CD4-positive, alpha-beta T cell (primary cell): ENCODE measurements around the gene CDC42SE2. TPM values are rescaled to one million over a fixed set of nuclear protein-coding genes. Genes with fewer than 3 reads are reported as not detected.

Source experiments
- ATAC-seq: fragments of 200-7000 bp; cut with Tn5 transposase; one replicate; pipeline ENCODE4 v1.10.0; 2022; ENCODE audit warnings: mild to moderate bottlenecking; ENCODE audit not compliant: poor library complexity
- CTCF ChIA-PET: fragments of 350-600 bp; sonication (Branson Sonifier 250); formaldehyde crosslinking; loops from one replicate; lab custom pipeline; 2021; ENCODE audit warnings: antibody characterized with exemption, inconsistent platforms; lab: Charles Lee
- POLR2A ChIA-PET: fragments of 350-600 bp; sonication (Branson Sonifier 250); formaldehyde crosslinking; loops from one replicate; lab custom pipeline; 2021; ENCODE audit warnings: antibody characterized with exemption, inconsistent platforms; lab: Charles Lee
- DNase-seq, 14 experiments: peaks; one replicate each; pipeline ENCODE4 v3.0.0-alpha.2; 2013 to 2020; ENCODE audit warnings: mixed read lengths in 2 of 14
- H3K27ac ChIP-seq, 2 donors: one replicate each; pipeline versions ENCODE4 v1.5.1 to v1.7.0; 2013; ENCODE audit warnings: low read length in 2 of 2, low read depth in 1 of 2, mild to moderate bottlenecking in 1 of 2
- H3K27me3 ChIP-seq, 2 experiments: 1 replicate in 1 of 2; 2 replicates in 1 of 2; pipeline versions ENCODE4 v1.6.1 to v1.7.0; 2013; ENCODE audit warnings: low read length in 2 of 2, control low read depth in 1 of 2, mild to moderate bottlenecking in 1 of 2, moderate library complexity in 1 of 2; ENCODE audit not compliant: insufficient read depth in 2 of 2, control insufficient read depth in 1 of 2
- H3K36me3 ChIP-seq: one replicate; pipeline ENCODE4 v1.6.1; 2013; ENCODE audit warnings: low read length, control low read depth; ENCODE audit not compliant: insufficient read depth
- H3K4me1 ChIP-seq: one replicate; pipeline ENCODE4 v1.6.1; 2013; ENCODE audit warnings: low read length, control low read depth; ENCODE audit not compliant: insufficient read depth
- H3K4me3 ChIP-seq: one replicate; pipeline ENCODE4 v1.5.1; 2013; ENCODE audit warnings: mild to moderate bottlenecking, low read length, moderate library complexity
- H3K9me3 ChIP-seq, 2 experiments: 1 replicate in 1 of 2; 2 replicates in 1 of 2; pipeline versions ENCODE4 v1.6.1 to v1.7.0; 2013; ENCODE audit warnings: low read length in 2 of 2, mild to moderate bottlenecking in 2 of 2, control low read depth in 1 of 2, moderate library complexity in 1 of 2; ENCODE audit not compliant: control insufficient read depth in 1 of 2, insufficient read depth in 1 of 2
- H3K27ac Mint-ChIP-seq: one replicate; pipeline ENCODE4 v1.8.0; 2020; ENCODE audit warnings: mixed read lengths
- H3K27me3 Mint-ChIP-seq: one replicate; pipeline ENCODE4 v1.8.0; 2021; ENCODE audit warnings: mixed read lengths
- H3K36me3 Mint-ChIP-seq: one replicate; pipeline ENCODE4 v1.8.0; 2021; ENCODE audit warnings: low read depth, mixed read lengths
- H3K4me1 Mint-ChIP-seq: one replicate; pipeline ENCODE4 v1.8.0; 2021; ENCODE audit warnings: low read depth, mixed read lengths
- H3K4me3 Mint-ChIP-seq: one replicate; pipeline ENCODE4 v1.8.0; 2020; ENCODE audit warnings: mild to moderate bottlenecking, mixed read lengths
- H3K9me3 Mint-ChIP-seq: one replicate; pipeline ENCODE4 v1.8.0; 2020; ENCODE audit warnings: mixed read lengths
- CTCF ChIP-seq: fragments of 200-600 bp; IDR thresholded peaks from one replicate; pipeline ENCODE4 v1.8.0; 2022; ENCODE audit warnings: antibody characterized with exemption, mild to moderate bottlenecking
- intact Hi-C, 2 experiments: fragments of 100-400 bp; cut with DNase I in 1 of 2; cut with micrococcal nuclease in 1 of 2; formaldehyde crosslinking; loops; one replicate each; pipeline versions ENCODE4 v1.15.1 to v1.9.0; 2023 to 2025; cut with DNase I, micrococcal nuclease
- total RNA-seq, 174 experiments: library from RNA in 2 of 174; stranded (reverse) in 2 of 174; gene quantifications; one replicate each; pipeline ENCODE4 v1.2.3 and lab custom pipeline; 2021 to 2026

CDC42SE2 gene
- total RNA-seq, 2 experiments from 2014 or later: 218 to 230 TPM

- peaks cover 37% of the 10 kb centered on the region for H3K4me1 ChIP-seq
- intact Hi-C loops: loop anchor here in 1 of 2 experiments (5.0 kb wide), 1 partner anchor 39 kb away; no protein-coding TSS in a partner anchor
- Mint-ChIP-seq H3K4me1 (peaks cover 79% of the 10 kb centered on the region), H3K4me3 (peak overlapping the region; percentile 4), H3K9me3 (no peaks in the 10 kb centered on the region), H3K27me3 (no peaks in the 10 kb centered on the region), H3K36me3 (peaks cover 84% of the 10 kb centered on the region), H3K27ac (peak overlapping the region; percentile 13)
- no peak overlapping the region for H3K4me3 ChIP-seq
- TF ChIP-seq CTCF: no peak
- CTCF ChIA-PET: interaction anchor here (1.5 kb wide), 1 partner anchor 8 kb away, joined by 5 read pairs; no protein-coding TSS in a partner anchor
- peaks cover 0 to 5% of the 10 kb centered on the region in 2 experiments for H3K9me3 ChIP-seq
- POLR2A ChIA-PET: interaction anchor here (1.3 to 3.2 kb wide), 3 partner anchors 43 to 56 kb away, joined by 3 to 21 read pairs (median 3); partner anchors contain the start of gene CDC42SE2
- peaks cover 56% of the 10 kb centered on the region for H3K36me3 ChIP-seq
- ATAC-seq (no peak), DNase-seq (no peak)
- H3K27ac ChIP-seq: peak overlapping the region in 1 of 2 donors; percentile 4
- no peaks in the 10 kb centered on the region for H3K27me3 ChIP-seq
Measured at GRCh38 chr5:131321066-131321465, 57.2 kb downstream of the CDC42SE2 start.

DNA sequence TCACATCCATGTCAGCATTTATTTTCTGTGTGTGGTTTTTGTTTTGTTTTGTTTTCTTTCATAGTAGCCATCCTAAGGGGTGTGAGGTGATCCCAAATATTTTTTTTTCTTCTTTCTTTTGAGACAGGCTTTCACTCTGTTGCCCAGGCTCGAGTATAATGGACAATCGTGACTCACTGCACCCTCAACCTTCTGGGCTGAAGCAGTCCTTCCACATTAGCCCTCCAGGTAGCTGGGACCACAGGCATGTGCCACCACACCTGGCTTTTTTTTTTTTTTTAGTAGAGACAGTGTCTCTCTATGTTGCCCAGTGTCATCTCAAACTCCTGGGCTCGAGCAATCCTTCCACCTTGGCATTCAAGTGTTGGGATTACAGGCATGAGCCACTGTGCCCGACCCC is 59.1 kb downstream of the CDC42SE2 start:
- H3K4me1 ChIP-seq: peaks cover 43% of the 10 kb centered on the region
- Mint-ChIP-seq H3K9me3 (no peaks in the 10 kb centered on the region), H3K4me1 (peaks cover 78% of the 10 kb centered on the region), H3K36me3 (peaks cover 81% of the 10 kb centered on the region), H3K4me3 (peak overlapping the region; percentile 5), H3K27me3 (no peaks in the 10 kb centered on the region), H3K27ac (peak overlapping the region; percentile 50)
- no peaks in the 10 kb centered on the region for H3K27me3 ChIP-seq
- H3K4me3 ChIP-seq: no peak overlapping the region
- TF ChIP-seq CTCF: no peak
- ChIA-PET CTCF (interaction anchor here (0.7 to 2.4 kb wide), 2 partner anchors 60 to 73 kb away, joined by 4 to 7 read pairs; no protein-coding TSS in a partner anchor), POLR2A (interaction anchor here (1.0 to 2.1 kb wide), 2 partner anchors 42 to 58 kb away, joined by 5 to 11 read pairs; partner anchors contain the start of gene CDC42SE2)
- ATAC-seq: peak; percentile 15
- intact Hi-C loops: loop anchor here in 1 of 2 experiments (5.0 kb wide), 1 partner anchor 41 kb away; no protein-coding TSS in a partner anchor
- no peak for DNase-seq
- H3K36me3 ChIP-seq: peaks cover 44% of the 10 kb centered on the region
- peak overlapping the region; percentile 0 to 53 for H3K27ac ChIP-seq
- H3K9me3 ChIP-seq: peaks cover 0 to 5% of the 10 kb centered on the region in 2 experiments

DNA sequence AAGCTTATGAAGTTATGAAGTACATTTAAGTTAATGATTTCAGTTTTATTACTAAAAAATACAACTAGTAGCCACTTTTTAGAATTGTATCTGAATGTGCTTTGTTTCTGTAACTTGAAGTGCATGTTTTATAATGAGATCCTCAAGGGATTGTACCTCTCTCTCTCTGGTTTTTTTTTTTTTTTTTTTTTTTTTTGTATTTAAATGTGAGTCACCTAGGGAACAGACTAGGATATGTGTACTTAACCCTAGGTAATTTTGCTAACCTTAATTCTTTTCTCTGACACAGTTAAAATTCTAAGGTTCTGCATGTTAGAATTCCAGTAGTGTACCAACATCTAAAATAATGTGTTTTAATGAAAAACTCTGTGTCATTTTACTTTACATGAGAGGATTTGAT is 59.5 kb downstream of the CDC42SE2 start:
- Mint-ChIP-seq H3K27ac (peak overlapping the region; percentile 72), H3K4me1 (peaks cover 80% of the 10 kb centered on the region), H3K9me3 (no peaks in the 10 kb centered on the region), H3K27me3 (no peaks in the 10 kb centered on the region), H3K4me3 (peak overlapping the region; percentile 7), H3K36me3 (peaks cover 81% of the 10 kb centered on the region)
- TF ChIP-seq CTCF: no peak
- ATAC-seq (no peak), DNase-seq (no peak)
- Histone ChIP-seq H3K27ac (no peak overlapping the region), H3K9me3 (peaks cover 0 to 5% of the 10 kb centered on the region in 2 experiments), H3K4me1 (peaks cover 41% of the 10 kb centered on the region), H3K36me3 (peaks cover 41% of the 10 kb centered on the region), H3K27me3 (no peaks in the 10 kb centered on the region), H3K4me3 (no peak overlapping the region)
- CTCF ChIA-PET: interaction anchor here (0.7 to 2.4 kb wide), 4 partner anchors 8 to 73 kb away, joined by 3 to 7 read pairs (median 6); no protein-coding TSS in a partner anchor
- intact Hi-C loops: loop anchor here in 1 of 2 experiments (5.0 kb wide), 1 partner anchor 41 kb away; no protein-coding TSS in a partner anchor
- POLR2A ChIA-PET: interaction anchor here (1.0 to 2.1 kb wide), 5 partner anchors 13 to 59 kb away, joined by 4 to 11 read pairs (median 4); partner anchors contain the start of gene CDC42SE2
